HepG2 (cell line): Measurements from ENCODE around the gene ATP4B. TPM values are rescaled to one million over a fixed set of nuclear protein-coding genes. Genes with fewer than 3 reads are reported as not detected.
A peak's percentile ranks its signal among the peaks of the same experiment; 100 is the strongest.

Experiments
- ATAC-seq: fragments of 200-7000 bp; cut with Tn5 transposase; 3 replicates; pipeline ENCODE4 v1.9.1; 2020; ENCODE audit warnings: mild to moderate bottlenecking, moderate library complexity
- BruUV-seq: library from RNA; stranded (reverse); fragments of 400-500 nt; replicated peaks from 2 replicates; lab custom pipeline; 2021; lab: Mats Ljungman, UMichigan
- CTCF ChIA-PET: fragments of 300-600 bp; formaldehyde crosslinking; extraction: SDS; loops from one replicate; lab custom pipeline; 2021; ENCODE audit warnings: low total read pairs, inconsistent platforms, low intra/inter-chr PET ratio; lab: Yijun Ruan, JAX
- POLR2A ChIA-PET: fragments of 350-600 bp; sonication (Branson Sonifier 250); formaldehyde crosslinking; loops from one replicate; lab custom pipeline; 2020; ENCODE audit warnings: antibody characterized with exemption, inconsistent platforms; lab: Yijun Ruan, JAX
- DNase-seq: peaks from one replicate; pipeline ENCODE4 v3.0.0-alpha.2; 2015; ENCODE audit warnings: low spot score
- FAIRE-seq: peaks from 3 replicates; lab custom pipeline; 2011; peaks lifted over from hg19 to GRCh38; lab: Jason Lieb, UNC
- H2AFZ ChIP-seq: one replicate; pipeline ENCODE4 v1.6.1; 2011; ENCODE audit warnings: low read length, inconsistent platforms
- H3K27ac ChIP-seq: fragments of 300-600 bp; 3 replicates; pipeline ENCODE4 v1.8.0; 2011; ENCODE audit warnings: mixed run types, mild to moderate bottlenecking, mixed read lengths, low read length, inconsistent platforms; ENCODE audit not compliant: insufficient read depth; ENCODE audit errors: extremely low read length
- H3K27me3 ChIP-seq, 2 experiments: fragments of 200-600 bp in 1 of 2; 2 replicates in 1 of 2; 3 replicates in 1 of 2; pipeline versions ENCODE4 v1.6.0 to v1.8.0; 2011; ENCODE audit warnings: low read length in 2 of 2, mild to moderate bottlenecking in 2 of 2, moderate library complexity in 2 of 2, inconsistent platforms in 1 of 2; ENCODE audit not compliant: insufficient read depth in 2 of 2, control insufficient read depth in 1 of 2
- H3K36me3 ChIP-seq, 2 experiments: fragments of 200-600 bp in 1 of 2; replicated peaks in 1 of 2; 2 replicates in 1 of 2; 3 replicates in 1 of 2; pipeline versions ENCODE4 v1.5.1 to v1.8.0; 2011; ENCODE audit warnings: low read length in 2 of 2, inconsistent platforms in 1 of 2; ENCODE audit not compliant: insufficient read depth in 2 of 2, control insufficient read depth in 1 of 2
- H3K4me1 ChIP-seq: 2 replicates; pipeline ENCODE4 v1.5.1; 2012; ENCODE audit warnings: low read length, inconsistent platforms; ENCODE audit not compliant: insufficient read depth
- H3K4me2 ChIP-seq: 2 replicates; pipeline ENCODE4 v1.6.0; 2011; ENCODE audit warnings: low read depth, low read length, inconsistent platforms
- H3K4me3 ChIP-seq, 3 experiments: fragments of 200-600 bp in 1 of 3; sonication (generic), shearing (Covaris generic) in 1 of 3; replicated peaks in 1 of 3; 2 replicates each; pipeline ENCODE4 v1.5.1; 2011 to 2016; ENCODE audit warnings: low read length in 3 of 3, inconsistent platforms in 2 of 3, low read depth in 2 of 3, mild to moderate bottlenecking in 2 of 3, control low read depth in 1 of 3, mixed read lengths in 1 of 3; ENCODE audit not compliant: insufficient read depth in 1 of 3
- H3K79me2 ChIP-seq: one replicate; pipeline ENCODE4 v1.6.1; 2011; ENCODE audit warnings: low read length, inconsistent platforms; ENCODE audit not compliant: insufficient read depth
- H3K9ac ChIP-seq: 2 replicates; pipeline ENCODE4 v1.6.0; 2011; ENCODE audit warnings: mild to moderate bottlenecking, low read depth, low read length, inconsistent platforms; ENCODE audit not compliant: insufficient read depth
- H3K9me3 ChIP-seq: 2 replicates; pipeline ENCODE4 v1.5.1; 2012; ENCODE audit warnings: mild to moderate bottlenecking, low read length
- H4K20me1 ChIP-seq: 2 replicates; pipeline ENCODE4 v1.6.0; 2011; ENCODE audit warnings: inconsistent platforms, mild to moderate bottlenecking, low read length, moderate library complexity; ENCODE audit not compliant: insufficient read depth
- EED ChIP-seq: sonication (generic); formaldehyde crosslinking; IDR thresholded peaks from 2 replicates; pipeline ENCODE4 v1.5.0; 2020; ENCODE audit warnings: mild to moderate bottlenecking, missing genetic modification reagents
- KMT2A ChIP-seq: sonication (generic); formaldehyde crosslinking; IDR thresholded peaks from 2 replicates; pipeline ENCODE4 v1.4.0; 2020; ENCODE audit warnings: missing genetic modification reagents
- PRPF4 ChIP-seq: fragments of 200-400 bp; formaldehyde crosslinking; IDR thresholded peaks from 2 replicates; pipeline ENCODE4 v1.6.1; 2016; ENCODE audit warnings: low read length, low read depth; ENCODE audit not compliant: poor library complexity, severe bottlenecking
- RARG ChIP-seq: sonication (generic); formaldehyde crosslinking; IDR thresholded peaks from 2 replicates; pipeline ENCODE4 v1.4.0; 2020; ENCODE audit warnings: low read depth, mild to moderate bottlenecking, missing genetic modification reagents
- SETDB1 ChIP-seq: sonication (generic); formaldehyde crosslinking; IDR thresholded peaks from 2 replicates; pipeline ENCODE4 v1.5.1; 2020; ENCODE audit warnings: missing genetic modification reagents, mild to moderate bottlenecking, borderline replicate concordance
- STAT5B ChIP-seq: sonication (generic); formaldehyde crosslinking; IDR thresholded peaks from 2 replicates; pipeline ENCODE4 v1.4.0; 2020; ENCODE audit warnings: missing genetic modification reagents
- ZBTB33 ChIP-seq: sonication (generic); formaldehyde crosslinking; IDR thresholded peaks from 2 replicates; pipeline ENCODE4 v1.4.0; 2020; ENCODE audit warnings: missing genetic modification reagents
- ZSCAN31 ChIP-seq: sonication (generic); formaldehyde crosslinking; IDR thresholded peaks from 2 replicates; pipeline ENCODE4 v1.5.0; 2020; ENCODE audit warnings: low read depth, mild to moderate bottlenecking, missing genetic modification reagents
- WGBS: methylation state at CpG from one replicate; pipeline ENCODE4 v1.1.6; 2017; ENCODE audit warnings: low lambda C conversion rate; 5-methylcytosine and 5-hydroxymethylcytosine counted together
- in situ Hi-C: cut with HindIII; loops from 2 replicates; pipeline ENCODE4 v1.10.0; 2017; ENCODE audit warnings: low pct_unique_long_range_greater_than_20kb; ENCODE audit not compliant: extremely low pct_ligation_motif_present
- intact Hi-C: fragments of 100-400 bp; cut with micrococcal nuclease; formaldehyde crosslinking; loops from one replicate; pipeline ENCODE4 v1.10.0; 2022; ENCODE audit not compliant: unreplicated experiment
- polyA plus RNA-seq, 8 experiments: library from polyadenylated mRNA; depleted of rRNA in 3 of 8; stranded (reverse) in 7 of 8; unstranded in 1 of 8; fragments of >200 nt; fragmentation: Illumina TruSeq in 4 of 8; extraction: Trizol in 4 of 8; gene quantifications; 2 replicates each; pipeline versions ENCODE4 v1.2.1 to v1.2.3, GENCODE V29; 2011 to 2016; ENCODE audit warnings: low read depth in 4 of 8, missing spikeins in 1 of 8, mixed read lengths in 1 of 8; ENCODE audit not compliant: insufficient read depth in 1 of 8
- total RNA-seq, 5 experiments: library from RNA; depleted of rRNA; stranded (reverse); fragments of >200 nt; fragmentation: Illumina TruSeq; extraction: Trizol; gene quantifications; 2 replicates each; pipeline ENCODE4 v1.2.3, GENCODE V29; 2016; ENCODE audit warnings: low read depth in 1 of 5
- TF ChIP-seq, protein P1 (sequence below): sonication (generic); formaldehyde crosslinking; IDR thresholded peaks from 2 replicates; pipeline ENCODE4 v1.5.1; 2020; ENCODE audit warnings: missing genetic modification reagents, mild to moderate bottlenecking, borderline replicate concordance

Gene ATP4B
- total and polyA plus RNA-seq, 2 of the 13 experiments (the other 11 are each of a cell fraction or from before 2014, with no cell fraction given), result not detected

DNA sequence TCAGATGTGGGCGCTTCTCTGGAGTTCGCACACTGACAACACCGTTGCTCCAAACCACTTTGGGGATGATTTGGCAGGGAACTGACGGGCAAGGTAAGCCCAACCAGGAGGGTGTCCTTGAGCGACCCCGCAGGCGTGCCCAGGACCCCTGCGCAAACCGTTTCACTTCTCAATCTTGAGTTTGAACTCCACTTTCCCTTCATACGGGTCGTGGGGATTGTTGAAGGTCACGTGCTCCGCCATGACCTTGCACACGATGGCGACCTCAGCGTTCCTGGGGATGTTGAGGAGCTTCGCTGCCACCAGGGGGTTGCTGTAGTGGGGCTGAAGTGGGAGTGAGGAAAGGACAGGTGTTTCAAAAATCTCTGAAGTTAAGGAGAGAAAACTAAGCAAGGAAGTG, 8.8 kb downstream of the ATP4B start:
- Histone ChIP-seq H3K4me1 (no peaks in the 10 kb centered on the region), H3K79me2 (no peaks in the 10 kb centered on the region), H2AFZ (no peak overlapping the region), H3K27ac (no peak overlapping the region), H3K27me3 (no peaks in the 10 kb centered on the region), H3K9me3 (no peaks in the 10 kb centered on the region), H4K20me1 (no peaks in the 10 kb centered on the region), H3K9ac (no peak overlapping the region), H3K36me3 (no peaks in the 10 kb centered on the region), H3K4me2 (no peak overlapping the region), H3K4me3 (no peak overlapping the region)
- DNase-seq (no peak), FAIRE-seq (no peak), ATAC-seq (no peak)
- in situ Hi-C loops (no loop called here), intact Hi-C loops (no loop called here)
- POLR2A ChIA-PET, result no interaction called here
- TF ChIP-seq ZBTB33 (peak; percentile 96), EED (CRISPR knock-in tag) (no peak), ZSCAN31 (no peak)
- CTCF ChIA-PET, result no interaction called here
- BruUV-seq, result no TSS peak
- WGBS, result 80% methylated on average over 17 of the region's 17 CpGs

GRCh38 chr13:113648216-113648610, 9.8 kb downstream of the ATP4B start:
- intact Hi-C loops, result no loop called here
- in situ Hi-C loops, result no loop called here
- H3K27me3 ChIP-seq, result no peaks in the 10 kb centered on the region
- TF ChIP-seq KMT2A (CRISPR knock-in tag) (no peak), SETDB1 (no peak), RARG (CRISPR knock-in tag) (no peak), PRPF4 (no peak), STAT5B (CRISPR knock-in tag) (no peak)
- TF ChIP-seq, protein P1, sequence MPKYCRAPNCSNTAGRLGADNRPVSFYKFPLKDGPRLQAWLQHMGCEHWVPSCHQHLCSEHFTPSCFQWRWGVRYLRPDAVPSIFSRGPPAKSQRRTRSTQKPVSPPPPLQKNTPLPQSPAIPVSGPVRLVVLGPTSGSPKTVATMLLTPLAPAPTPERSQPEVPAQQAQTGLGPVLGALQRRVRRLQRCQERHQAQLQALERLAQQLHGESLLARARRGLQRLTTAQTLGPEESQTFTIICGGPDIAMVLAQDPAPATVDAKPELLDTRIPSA, result no peak
- CTCF ChIA-PET, result no interaction called here
- no peaks in the 10 kb centered on the region for H3K79me2 ChIP-seq
- POLR2A ChIA-PET, result no interaction called here
- H3K4me3 ChIP-seq, result no peak overlapping the region
- no peaks in the 10 kb centered on the region for H3K36me3 ChIP-seq
- H3K4me2 ChIP-seq, result no peak overlapping the region
- no TSS peak for BruUV-seq
- no peak overlapping the region for H2AFZ ChIP-seq
- no peak for FAIRE-seq
- no peak for ATAC-seq
- H3K27ac ChIP-seq, result no peak overlapping the region
- 95% methylated on average over 13 of the region's 13 CpGs for WGBS
- H3K9me3 ChIP-seq, result no peaks in the 10 kb centered on the region
- H3K9ac ChIP-seq, result no peak overlapping the region
- no peaks in the 10 kb centered on the region for H3K4me1 ChIP-seq
- H4K20me1 ChIP-seq, result no peaks in the 10 kb centered on the region
- DNase-seq, result no peak
